ENCODE measurements around the gene THSD4.

- TF ChIP-seq MAZ (IDR thresholded peaks at IDR 0.05; ENCODE audit: borderline replicate concordance, low read depth, low read length): no peak
- TF ChIP-seq CTCF (conservative IDR thresholded peaks at IDR 0.05; ENCODE audit: low read depth, low read length): no peak
- TF ChIP-seq MXI1 (IDR thresholded peaks at IDR 0.05; ENCODE audit: borderline replicate concordance, low read depth, low read length): no peak
- no peak for TF ChIP-seq FOS (IDR thresholded peaks at IDR 0.05; ENCODE audit: low read depth, low read length)
Measured at GRCh38 chr15:71452893-71453292, 337.6 kb downstream of the THSD4 start.

All from IMR-90 (cell line).